GM18507 (cell line): ENCODE measurements around the gene MN1.

Experiments
- DNase-seq: peaks from one replicate; pipeline ENCODE4 v3.0.0; 2011; ENCODE audit warnings: low read depth; ENCODE audit not compliant: insufficient read length; ENCODE audit errors: extremely low spot score
- FAIRE-seq: peaks from 2 replicates; lab custom pipeline; 2011; peaks lifted over from hg19 to GRCh38; lab: Jason Lieb, UNC

Gene MN1

GRCh38 chr22:27801616-27802345 lies at the start of gene MN1:
Gene MN1, minus strand, starts transcription at chr22:27801756. Its CDS starts 1,213 bp downstream, at chr22:27800543.
- no peak for DNase-seq
- no peak for FAIRE-seq

GRCh38 chr22:27850000-27850521 lies 48.5 kb upstream of the MN1 start:
- FAIRE-seq = no peak
- DNase-seq = no peak

- DNase-seq = no peak
- no peak for FAIRE-seq
Observed at GRCh38 chr22:27848005-27848404, 46.4 kb upstream of the MN1 start.

- DNase-seq = no peak
- no peak for FAIRE-seq
Observed at GRCh38 chr22:27846910-27847309, 45.4 kb upstream of the MN1 start.

GRCh38 chr22:27846248-27846757 lies 44.7 kb upstream of the MN1 start:
- no peak for DNase-seq
- no peak for FAIRE-seq

- FAIRE-seq = no peak
Observed at GRCh38 chr22:27845644-27846043, 44.1 kb upstream of the MN1 start.

GRCh38 chr22:27844656-27845591 lies 43.4 kb upstream of the MN1 start:
- FAIRE-seq = no peak

More at GRCh38 chr22:27845644-27846043, 44.1 kb upstream of the MN1 start:
- DNase-seq = no peak

GRCh38 chr22:27844256-27844655 lies 42.7 kb upstream of the MN1 start:
- DNase-seq = no peak
- FAIRE-seq = no peak

More at GRCh38 chr22:27844656-27845591, 43.4 kb upstream of the MN1 start:
- DNase-seq = no peak

- FAIRE-seq (no peak), DNase-seq (no peak)
Observed at GRCh38 chr22:27843441-27843840, 41.9 kb upstream of the MN1 start.

GRCh38 chr22:27842669-27843431 lies 41.3 kb upstream of the MN1 start:
- FAIRE-seq = no peak

GRCh38 chr22:27842201-27842600 lies 40.6 kb upstream of the MN1 start:
- FAIRE-seq (no peak), DNase-seq (no peak)

More at GRCh38 chr22:27842669-27843431, 41.3 kb upstream of the MN1 start:
- DNase-seq = no peak

GRCh38 chr22:27840436-27840835 lies 38.9 kb upstream of the MN1 start:
- no peak for DNase-seq
- no peak for FAIRE-seq

GRCh38 chr22:27839057-27839660 lies 37.6 kb upstream of the MN1 start:
- FAIRE-seq = no peak
- DNase-seq = no peak

- FAIRE-seq = no peak
- no peak for DNase-seq
Observed at GRCh38 chr22:27836181-27836580, 34.6 kb upstream of the MN1 start.

- no peak for FAIRE-seq
- no peak for DNase-seq
Observed at GRCh38 chr22:27835446-27835845, 33.9 kb upstream of the MN1 start.

- FAIRE-seq = no peak
- no peak for DNase-seq
Observed at GRCh38 chr22:27834364-27835185, 33.0 kb upstream of the MN1 start.

GRCh38 chr22:27833803-27834202 lies 32.2 kb upstream of the MN1 start:
- DNase-seq (no peak), FAIRE-seq (no peak)

- FAIRE-seq = no peak
- no peak for DNase-seq
Observed at GRCh38 chr22:27832606-27833005, 31.1 kb upstream of the MN1 start.
